ENCODE data around the gene C18orf63.

DNA sequence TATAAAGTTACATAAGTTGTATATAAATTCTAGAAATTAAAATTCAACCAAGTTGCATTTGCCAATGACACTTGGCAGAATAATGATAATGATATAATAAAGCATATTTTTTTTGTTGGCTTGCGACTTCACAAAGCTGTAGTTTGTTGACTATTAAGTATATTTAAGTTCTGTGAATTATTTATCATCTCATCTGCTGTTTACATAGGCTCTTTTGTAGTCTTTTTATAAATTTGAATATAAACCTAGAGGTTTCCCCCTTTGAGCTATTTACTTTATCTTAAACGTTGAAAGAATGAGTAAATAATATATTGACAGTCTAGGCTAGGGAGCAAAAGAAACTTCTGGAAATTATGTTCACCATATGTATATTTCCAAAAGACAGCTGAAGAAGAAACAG, 32.9 kb downstream of the C18orf63 start:
- no peak for TF ChIP-seq GLIS2 (tag by site-specific recombination; IDR thresholded peaks at IDR 0.05)
- TF ChIP-seq SETDB1 (IDR thresholded peaks at IDR 0.05; ENCODE audit: insufficient read length, low read length): no peak
- TF ChIP-seq KLF7 (tag by site-specific recombination; IDR thresholded peaks at IDR 0.05; ENCODE audit: borderline replicate concordance): no peak
